ENCODE data around the gene LRIG3.
"Not testable (repeated sequence)": the region's sequence is repeated elsewhere in the genome, so short reads cannot be mapped to it uniquely, and the experiment has no call there.

Gene LRIG3

DNA sequence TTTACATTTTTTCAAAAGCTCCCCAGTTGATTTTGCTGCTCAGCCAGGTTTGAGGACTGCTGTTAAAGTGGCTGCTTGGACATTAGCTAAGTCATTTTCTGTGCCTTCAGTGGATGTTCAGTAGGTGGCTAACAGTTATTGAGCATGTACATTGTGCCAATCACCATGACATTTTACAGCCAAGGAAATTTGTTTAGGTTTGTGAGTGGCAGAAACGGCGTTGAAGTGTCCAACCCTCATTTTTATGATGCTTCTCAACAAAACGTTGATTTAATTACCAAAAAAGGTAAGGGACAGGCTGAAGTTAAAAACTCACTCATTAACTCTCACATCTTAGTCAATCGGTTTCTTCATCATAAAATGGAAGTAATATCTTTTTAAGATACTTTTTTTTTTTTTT is 37.0 kb upstream of the LRIG3 start:
- no peaks in the 10 kb centered on the region for H3K9me3 ChIP-seq (ENCODE audit: control insufficient read depth, insufficient read depth, low read length)
- no peak for DNase-seq (ENCODE audit: low read depth, low spot score)
- no peaks in the 10 kb centered on the region for H3K27me3 ChIP-seq (ENCODE audit: control insufficient read depth, insufficient read depth, low read length)
- H3K4me3 ChIP-seq (ENCODE audit: low read length) = no peak overlapping the region
- no CpG with 5 or more reads among the region's 4 CpGs for WGBS (ENCODE audit: insufficient coverage, insufficient read length)
- no peaks in the 10 kb centered on the region for H3K36me3 ChIP-seq (ENCODE audit: control insufficient read depth, insufficient read depth, low read length)
- H3K4me1 ChIP-seq (ENCODE audit: control insufficient read depth, insufficient read depth, low read length) = no peaks in the 10 kb centered on the region
- no peak overlapping the region for H3K27ac ChIP-seq (ENCODE audit: low read length)

DNA sequence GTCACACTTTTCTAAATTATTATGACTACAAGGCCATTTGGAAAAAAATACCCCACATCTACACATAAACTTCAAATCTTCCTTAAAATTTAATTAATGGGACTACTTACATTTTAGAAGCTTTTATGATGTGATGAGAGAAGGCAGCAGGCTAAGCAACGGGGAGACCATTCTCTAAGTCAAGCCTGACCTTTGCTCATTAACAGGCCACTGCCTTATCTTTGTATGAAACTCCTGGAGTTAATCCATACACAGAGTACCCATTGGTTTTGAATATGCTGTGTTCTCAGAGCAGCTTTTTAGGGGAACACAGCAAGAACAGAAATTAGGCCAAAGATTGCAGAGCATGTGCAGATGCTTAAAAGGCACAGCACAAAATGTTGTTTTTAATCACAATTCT is 35.5 kb upstream of the LRIG3 start:
- no peak for DNase-seq (ENCODE audit: low read depth, low spot score)
- no peaks in the 10 kb centered on the region for H3K27me3 ChIP-seq (ENCODE audit: control insufficient read depth, insufficient read depth, low read length)
- no peak overlapping the region for H3K27ac ChIP-seq (ENCODE audit: low read length)
- H3K4me3 ChIP-seq (ENCODE audit: low read length) = no peak overlapping the region
- no peaks in the 10 kb centered on the region for H3K36me3 ChIP-seq (ENCODE audit: control insufficient read depth, insufficient read depth, low read length)
- H3K4me1 ChIP-seq (ENCODE audit: control insufficient read depth, insufficient read depth, low read length) = no peaks in the 10 kb centered on the region
- no CpG with 5 or more reads among the region's 1 CpG for WGBS (ENCODE audit: insufficient coverage, insufficient read length)
- no peaks in the 10 kb centered on the region for H3K9me3 ChIP-seq (ENCODE audit: control insufficient read depth, insufficient read depth, low read length)

DNA sequence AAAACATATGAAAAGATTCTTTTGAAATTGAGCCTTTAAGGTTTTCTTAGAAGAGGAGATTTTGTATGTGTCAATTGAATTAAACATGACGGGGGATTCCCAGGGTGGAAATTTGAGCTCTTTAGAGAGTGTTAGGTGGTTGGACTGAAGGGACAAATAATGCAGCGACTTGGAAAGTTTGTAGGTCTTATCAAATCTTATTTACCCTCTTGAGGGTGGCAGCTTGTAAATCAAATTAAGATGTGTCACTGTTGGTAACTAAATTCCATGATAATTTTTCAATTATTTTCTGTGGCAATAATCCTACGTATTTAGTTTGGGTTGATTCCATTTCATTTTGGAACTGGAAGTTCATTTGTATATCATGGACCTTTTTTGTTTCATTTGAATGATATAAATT is 33.7 kb upstream of the LRIG3 start:
- Histone ChIP-seq H3K4me3 (ENCODE audit: low read length) (no peak overlapping the region), H3K27me3 (ENCODE audit: control insufficient read depth, insufficient read depth, low read length) (no peaks in the 10 kb centered on the region), H3K27ac (ENCODE audit: low read length) (no peak overlapping the region), H3K9me3 (ENCODE audit: control insufficient read depth, insufficient read depth, low read length) (no peaks in the 10 kb centered on the region), H3K36me3 (ENCODE audit: control insufficient read depth, insufficient read depth, low read length) (no peaks in the 10 kb centered on the region), H3K4me1 (ENCODE audit: control insufficient read depth, insufficient read depth, low read length) (no peaks in the 10 kb centered on the region)
- DNase-seq (ENCODE audit: low read depth, low spot score) = no peak
- WGBS (ENCODE audit: insufficient coverage, insufficient read length) = no CpG with 5 or more reads among the region's 3 CpGs

DNA sequence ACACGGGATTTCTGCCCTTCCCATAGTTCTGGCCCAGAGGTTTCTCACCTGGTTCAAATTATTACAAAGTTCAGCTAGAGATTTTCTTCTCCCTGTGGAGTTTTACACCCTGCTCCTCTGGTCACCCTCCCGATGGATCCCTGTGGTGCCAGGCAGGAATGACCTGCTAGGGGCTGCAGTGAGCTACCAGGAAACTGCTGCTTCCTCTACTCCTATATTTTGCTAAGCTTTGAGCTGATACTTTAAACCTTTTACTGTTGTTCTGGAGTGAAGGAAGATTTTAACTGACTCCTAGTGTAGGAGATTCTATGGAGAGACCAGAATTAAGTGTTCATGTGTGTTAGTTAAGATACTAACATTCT is 30.4 kb upstream of the LRIG3 start:
- Histone ChIP-seq H3K4me1 (ENCODE audit: control insufficient read depth, insufficient read depth, low read length) (no peaks in the 10 kb centered on the region), H3K27me3 (ENCODE audit: control insufficient read depth, insufficient read depth, low read length) (no peaks in the 10 kb centered on the region), H3K36me3 (ENCODE audit: control insufficient read depth, insufficient read depth, low read length) (no peaks in the 10 kb centered on the region), H3K27ac (ENCODE audit: low read length) (no peak overlapping the region), H3K4me3 (ENCODE audit: low read length) (no peak overlapping the region), H3K9me3 (ENCODE audit: control insufficient read depth, insufficient read depth, low read length) (no peaks in the 10 kb centered on the region)
- WGBS (ENCODE audit: insufficient coverage, insufficient read length) = no CpG with 5 or more reads among the region's 2 CpGs
- DNase-seq (ENCODE audit: low read depth, low spot score) = no peak

DNA sequence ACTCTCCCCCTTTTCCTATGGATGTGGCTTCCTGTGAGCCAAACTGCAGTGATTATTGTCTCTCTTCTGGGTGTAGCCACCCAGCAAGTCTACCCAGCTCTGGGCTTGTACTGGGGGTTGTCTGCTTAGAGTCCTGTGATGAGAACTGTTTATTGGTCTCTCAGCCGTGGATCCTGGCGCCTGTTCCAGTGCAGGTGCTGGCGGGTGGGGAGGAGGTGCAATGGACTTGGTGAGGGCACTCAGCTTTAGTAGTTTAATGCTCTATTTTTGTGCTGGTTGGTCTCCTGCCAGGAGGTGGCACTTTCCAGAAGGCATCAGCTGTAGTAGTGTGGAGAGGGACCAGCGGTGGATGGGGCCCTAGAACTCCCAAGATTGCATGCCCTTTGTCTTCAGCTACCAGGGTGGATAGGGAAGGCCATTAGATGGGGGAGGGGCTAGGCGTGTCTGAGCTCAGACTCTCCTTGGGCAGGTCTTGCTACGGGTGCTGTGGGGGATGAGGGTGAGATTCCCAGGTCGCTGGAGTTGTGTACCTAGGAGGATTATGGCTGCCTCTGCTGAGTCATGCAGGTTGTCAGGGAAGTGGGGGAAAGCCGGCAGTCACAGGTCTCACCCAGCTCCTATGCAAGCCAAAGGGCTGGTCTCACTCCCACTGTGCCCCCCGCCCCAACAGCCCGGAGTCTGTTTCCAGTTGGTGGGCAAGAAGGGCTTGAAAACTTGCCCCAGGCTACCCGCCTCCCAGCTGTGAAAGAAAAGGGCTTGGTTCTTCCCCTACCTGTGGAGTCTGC is 29.8 kb upstream of the LRIG3 start:
- not testable (repeated sequence) for DNase-seq (ENCODE audit: low read depth, low spot score); H3K27ac ChIP-seq (ENCODE audit: low read length); H3K36me3 ChIP-seq (ENCODE audit: control insufficient read depth, insufficient read depth, low read length); H3K4me1 ChIP-seq (ENCODE audit: control insufficient read depth, insufficient read depth, low read length); H3K27me3 ChIP-seq (ENCODE audit: control insufficient read depth, insufficient read depth, low read length); H3K4me3 ChIP-seq (ENCODE audit: low read length); H3K9me3 ChIP-seq (ENCODE audit: control insufficient read depth, insufficient read depth, low read length)
- no CpG with 5 or more reads among the region's 11 CpGs for WGBS (ENCODE audit: insufficient coverage, insufficient read length)

DNA sequence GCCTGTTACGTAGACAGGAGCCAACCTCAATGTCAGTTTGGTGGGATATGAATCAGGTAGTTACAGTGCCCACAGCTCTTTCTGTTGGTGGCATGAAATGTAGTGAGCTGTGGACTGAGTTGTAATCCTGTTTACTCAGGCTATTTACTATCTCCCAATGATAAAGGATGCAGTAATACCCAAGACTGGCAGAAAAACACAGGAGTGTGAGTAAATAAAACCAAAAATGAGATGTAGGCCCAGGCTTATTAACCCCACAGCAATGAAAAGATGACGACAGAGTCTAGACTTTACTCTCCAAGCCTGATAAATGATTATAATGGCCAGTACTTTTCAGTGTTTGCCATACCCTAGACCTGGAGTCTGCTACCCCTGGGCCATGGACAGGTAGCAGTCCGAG is 22.8 kb upstream of the LRIG3 start:
- no peak overlapping the region for H3K27ac ChIP-seq (ENCODE audit: low read length)

DNA sequence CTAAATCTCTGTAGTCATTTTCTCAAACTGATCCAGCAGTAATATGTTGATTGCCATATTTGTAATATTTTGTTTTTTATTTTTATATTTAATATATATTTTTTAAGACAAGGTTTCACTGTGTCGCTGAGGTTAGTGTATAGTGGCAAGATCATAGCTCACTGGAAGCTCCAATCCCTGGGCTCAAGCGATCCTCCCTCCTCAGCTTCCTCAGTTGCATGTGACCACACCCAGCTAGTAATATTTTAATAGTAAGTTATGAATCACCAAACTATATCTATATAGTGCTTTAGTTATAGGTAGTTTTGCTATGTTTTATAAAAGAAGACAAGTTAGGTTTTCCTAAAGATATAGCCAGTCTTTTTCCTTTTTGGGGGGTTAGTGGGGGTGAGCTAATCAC is 22.0 kb upstream of the LRIG3 start:
- WGBS (ENCODE audit: insufficient coverage, insufficient read length) = no CpG with 5 or more reads among the region's 2 CpGs

More for the DNA sequence above, 22.8 kb upstream of the LRIG3 start:
- no peak for DNase-seq (ENCODE audit: low read depth, low spot score)
- H3K9me3 ChIP-seq (ENCODE audit: control insufficient read depth, insufficient read depth, low read length) = no peaks in the 10 kb centered on the region
- no peaks in the 10 kb centered on the region for H3K36me3 ChIP-seq (ENCODE audit: control insufficient read depth, insufficient read depth, low read length)
- WGBS (ENCODE audit: insufficient coverage, insufficient read length) = no CpG with 5 or more reads among the region's 3 CpGs
- no peak overlapping the region for H3K4me3 ChIP-seq (ENCODE audit: low read length)
- H3K27me3 ChIP-seq (ENCODE audit: control insufficient read depth, insufficient read depth, low read length) = no peaks in the 10 kb centered on the region
- no peaks in the 10 kb centered on the region for H3K4me1 ChIP-seq (ENCODE audit: control insufficient read depth, insufficient read depth, low read length)

DNA sequence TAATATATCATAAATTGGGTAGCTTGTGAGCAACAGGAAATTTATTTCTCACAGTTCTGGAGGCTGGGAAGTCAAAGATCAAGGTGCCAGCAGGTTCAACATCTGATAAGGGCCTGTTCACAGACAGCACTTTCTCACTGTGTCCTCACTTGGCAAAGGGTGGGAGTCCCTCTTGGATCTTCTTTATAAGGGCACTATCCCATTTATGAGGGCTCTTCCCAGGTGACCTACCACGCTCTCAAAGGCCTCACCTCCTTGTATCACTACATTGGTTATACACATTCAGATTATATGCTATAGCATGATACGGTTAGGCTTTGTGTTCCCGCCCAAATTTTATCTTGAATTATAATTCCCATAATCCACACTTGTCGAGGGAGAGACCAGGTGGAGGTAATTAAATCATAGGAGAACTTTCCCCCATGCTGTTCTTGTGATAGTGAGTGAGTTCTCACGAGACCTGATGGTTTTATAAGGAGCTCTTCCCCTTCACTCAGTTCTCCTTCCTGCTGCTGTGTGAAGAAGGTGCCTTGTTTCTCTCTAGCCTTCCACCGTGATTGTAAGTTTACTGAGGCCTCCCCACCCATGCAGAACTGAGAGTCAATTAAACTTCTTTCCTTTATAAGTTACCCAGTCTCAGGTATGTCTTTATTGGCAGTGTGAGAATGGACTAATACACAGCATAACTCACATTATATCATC is 19.2 kb upstream of the LRIG3 start:
- WGBS (ENCODE audit: insufficient coverage, insufficient read length) = no CpG with 5 or more reads among the region's 6 CpGs

More for the DNA sequence above, 22.0 kb upstream of the LRIG3 start:
- H3K9me3 ChIP-seq (ENCODE audit: control insufficient read depth, insufficient read depth, low read length) = no peaks in the 10 kb centered on the region
- H3K27ac ChIP-seq (ENCODE audit: low read length) = no peak overlapping the region
- DNase-seq (ENCODE audit: low read depth, low spot score) = no peak
- no peak overlapping the region for H3K4me3 ChIP-seq (ENCODE audit: low read length)
- no peaks in the 10 kb centered on the region for H3K36me3 ChIP-seq (ENCODE audit: control insufficient read depth, insufficient read depth, low read length)
- no peaks in the 10 kb centered on the region for H3K27me3 ChIP-seq (ENCODE audit: control insufficient read depth, insufficient read depth, low read length)
- H3K4me1 ChIP-seq (ENCODE audit: control insufficient read depth, insufficient read depth, low read length) = no peaks in the 10 kb centered on the region

DNA sequence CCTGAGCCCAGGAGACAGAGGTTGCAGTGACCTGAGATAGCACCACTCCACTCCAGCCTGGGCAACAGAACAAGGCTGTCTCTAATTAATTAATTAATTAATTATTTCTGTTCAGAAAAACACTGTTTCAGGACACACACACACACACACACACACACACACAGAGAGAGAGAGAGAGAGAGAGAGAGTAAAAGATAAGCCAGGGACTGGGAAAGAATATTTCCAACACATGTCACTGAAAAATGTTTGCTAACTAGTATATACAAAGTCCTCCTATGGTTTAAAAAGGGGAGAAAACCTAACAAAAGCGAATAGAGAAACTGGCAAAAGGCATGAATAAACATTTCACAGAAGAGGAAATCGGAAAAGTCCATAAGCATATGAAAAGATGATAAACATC is 18.1 kb upstream of the LRIG3 start:
- no peaks in the 10 kb centered on the region for H3K27me3 ChIP-seq (ENCODE audit: control insufficient read depth, insufficient read depth, low read length)
- H3K9me3 ChIP-seq (ENCODE audit: control insufficient read depth, insufficient read depth, low read length) = no peaks in the 10 kb centered on the region
- DNase-seq (ENCODE audit: low read depth, low spot score) = no peak
- no peak overlapping the region for H3K4me3 ChIP-seq (ENCODE audit: low read length)
- WGBS (ENCODE audit: insufficient coverage, insufficient read length) = no CpG with 5 or more reads among the region's 2 CpGs
- no peaks in the 10 kb centered on the region for H3K36me3 ChIP-seq (ENCODE audit: control insufficient read depth, insufficient read depth, low read length)
- no peak overlapping the region for H3K27ac ChIP-seq (ENCODE audit: low read length)
- no peaks in the 10 kb centered on the region for H3K4me1 ChIP-seq (ENCODE audit: control insufficient read depth, insufficient read depth, low read length)

More for the DNA sequence above, 19.2 kb upstream of the LRIG3 start:
- H3K27me3 ChIP-seq (ENCODE audit: control insufficient read depth, insufficient read depth, low read length) = no peaks in the 10 kb centered on the region
- H3K27ac ChIP-seq (ENCODE audit: low read length) = no peak overlapping the region
- H3K4me3 ChIP-seq (ENCODE audit: low read length) = no peak overlapping the region
- H3K4me1 ChIP-seq (ENCODE audit: control insufficient read depth, insufficient read depth, low read length) = no peaks in the 10 kb centered on the region
- DNase-seq (ENCODE audit: low read depth, low spot score) = no peak
- H3K9me3 ChIP-seq (ENCODE audit: control insufficient read depth, insufficient read depth, low read length) = no peaks in the 10 kb centered on the region
- no peaks in the 10 kb centered on the region for H3K36me3 ChIP-seq (ENCODE audit: control insufficient read depth, insufficient read depth, low read length)

DNA sequence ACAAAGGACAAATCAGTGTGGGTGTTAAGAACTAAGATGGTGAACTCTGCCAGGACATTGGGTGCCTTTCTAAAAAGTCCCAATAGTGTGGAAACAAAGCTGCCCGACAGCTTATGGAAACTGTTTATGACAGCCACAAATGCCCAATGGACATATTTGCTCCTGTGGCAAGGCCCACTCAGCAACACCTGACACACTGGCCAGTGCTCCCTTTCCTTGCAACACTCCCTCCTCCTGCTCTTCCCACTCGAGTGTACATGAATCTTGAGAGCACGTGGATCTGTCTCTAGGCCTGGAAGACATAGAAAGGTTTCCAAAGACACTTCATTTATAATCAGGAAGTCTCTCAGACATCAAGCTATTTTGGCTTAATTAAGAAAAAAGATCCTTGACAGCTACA is 14.2 kb upstream of the LRIG3 start:
- no CpG with 5 or more reads among the region's 3 CpGs for WGBS (ENCODE audit: insufficient coverage, insufficient read length)
- H3K27me3 ChIP-seq (ENCODE audit: control insufficient read depth, insufficient read depth, low read length) = no peaks in the 10 kb centered on the region

More for the DNA sequence above, 14.2 kb upstream of the LRIG3 start:
- no peak overlapping the region for H3K4me3 ChIP-seq (ENCODE audit: low read length)
- no peak overlapping the region for H3K27ac ChIP-seq (ENCODE audit: low read length)
- no peaks in the 10 kb centered on the region for H3K36me3 ChIP-seq (ENCODE audit: control insufficient read depth, insufficient read depth, low read length)
- no peaks in the 10 kb centered on the region for H3K4me1 ChIP-seq (ENCODE audit: control insufficient read depth, insufficient read depth, low read length)
- DNase-seq (ENCODE audit: low read depth, low spot score) = no peak
- no peaks in the 10 kb centered on the region for H3K9me3 ChIP-seq (ENCODE audit: control insufficient read depth, insufficient read depth, low read length)
